T-helper 17 cell (primary cell): ENCODE results near the gene OR2D3. TPM values are rescaled to one million over a fixed set of nuclear protein-coding genes. Genes with fewer than 3 reads are reported as not detected.
"Not testable (repeated sequence)": the region's sequence is repeated elsewhere in the genome, so short reads cannot be mapped to it uniquely, and the experiment has no call there.

Experiments
- ATAC-seq: fragments of 150-1000 bp; cut with Tn5 transposase; 2 replicates; pipeline ENCODE4 v1.10.0; 2021; ENCODE audit warnings: mild to moderate bottlenecking, moderate library complexity
- DNase-seq, 3 donors: peaks; one replicate each; pipeline versions ENCODE4 v3.0.0 to v3.0.0-alpha.2; 2020 to 2021
- H3K9me3 ChIP-seq: one replicate; pipeline ENCODE4 v1.7.0; 2013; ENCODE audit warnings: low read length, mild to moderate bottlenecking; ENCODE audit not compliant: control insufficient read depth, poor library complexity, severe bottlenecking
- H3K27ac Mint-ChIP-seq: one replicate; pipeline ENCODE4 v1.8.0; 2022; ENCODE audit warnings: mild to moderate bottlenecking, moderate library complexity, mixed read lengths
- H3K27me3 Mint-ChIP-seq: one replicate; pipeline ENCODE4 v1.8.0; 2022; ENCODE audit warnings: mixed read lengths
- H3K36me3 Mint-ChIP-seq: one replicate; pipeline ENCODE4 v1.8.0; 2022; ENCODE audit warnings: low read depth, mixed read lengths
- H3K4me1 Mint-ChIP-seq: one replicate; pipeline ENCODE4 v1.8.0; 2022; ENCODE audit warnings: mild to moderate bottlenecking, mixed read lengths
- H3K4me3 Mint-ChIP-seq: one replicate; pipeline ENCODE4 v1.8.0; 2022; ENCODE audit warnings: mild to moderate bottlenecking, moderate library complexity, mixed read lengths
- total RNA-seq, 4 donors: library from RNA in 2 of 4; stranded (reverse) in 2 of 4; gene quantifications; one replicate each; pipeline ENCODE4 v1.2.3 and lab custom pipeline; 2022 to 2026

Gene OR2D3
- total RNA-seq, 2 donors from 2014 or later = not detected

DNA sequence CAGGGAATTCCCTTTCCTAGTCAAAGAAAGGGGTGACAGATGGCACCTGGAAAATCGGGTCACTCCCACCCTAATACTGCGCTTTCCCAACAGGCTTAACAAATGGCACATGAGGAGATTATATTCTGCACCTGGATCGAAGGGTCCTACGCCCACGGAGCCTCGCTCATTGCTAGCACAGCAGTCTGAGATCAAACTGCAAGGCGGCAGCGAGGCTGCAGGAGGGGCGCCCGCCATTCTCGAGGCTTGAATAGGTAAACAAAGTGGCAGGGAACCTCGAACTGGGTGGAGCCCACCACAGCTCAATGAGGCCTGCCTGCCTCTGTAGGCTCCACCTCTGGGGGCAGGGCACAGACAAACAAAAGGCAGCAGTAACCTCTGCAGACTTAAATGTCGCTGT is 16.0 kb upstream of the OR2D3 start:
- H3K36me3 Mint-ChIP-seq, H3K4me3 Mint-ChIP-seq, H3K9me3 ChIP-seq, ATAC-seq, H3K27ac Mint-ChIP-seq, DNase-seq, H3K4me1 Mint-ChIP-seq: not testable (repeated sequence)
- H3K27me3 Mint-ChIP-seq = peaks cover 11% of the 10 kb centered on the region

DNA sequence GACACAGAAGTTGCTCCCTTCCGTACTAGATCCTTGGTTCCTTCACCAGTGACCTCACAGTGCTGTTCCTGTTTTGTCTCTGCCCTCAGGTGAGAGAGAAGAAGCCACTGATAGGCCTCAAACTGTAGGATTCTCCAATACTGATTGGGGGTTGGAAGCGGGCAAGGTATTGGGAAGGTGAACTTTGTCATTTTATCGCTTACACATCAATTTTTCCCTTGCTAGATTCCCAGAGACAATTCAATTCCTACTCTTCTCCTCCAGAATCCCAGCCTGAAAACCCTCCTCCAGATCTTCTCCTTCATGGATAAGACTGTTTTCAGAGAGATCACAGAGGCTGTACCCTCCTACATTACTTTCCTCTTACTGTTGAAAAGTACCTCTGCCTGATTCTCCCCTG is 9.4 kb upstream of the OR2D3 start:
- H3K27ac Mint-ChIP-seq = no peak overlapping the region
- no peaks in the 10 kb centered on the region for H3K27me3 Mint-ChIP-seq
- H3K36me3 Mint-ChIP-seq = no peaks in the 10 kb centered on the region
- ATAC-seq = no peak
- no peaks in the 10 kb centered on the region for H3K9me3 ChIP-seq
- no peaks in the 10 kb centered on the region for H3K4me1 Mint-ChIP-seq
- H3K4me3 Mint-ChIP-seq = no peak overlapping the region
- DNase-seq = no peak

DNA sequence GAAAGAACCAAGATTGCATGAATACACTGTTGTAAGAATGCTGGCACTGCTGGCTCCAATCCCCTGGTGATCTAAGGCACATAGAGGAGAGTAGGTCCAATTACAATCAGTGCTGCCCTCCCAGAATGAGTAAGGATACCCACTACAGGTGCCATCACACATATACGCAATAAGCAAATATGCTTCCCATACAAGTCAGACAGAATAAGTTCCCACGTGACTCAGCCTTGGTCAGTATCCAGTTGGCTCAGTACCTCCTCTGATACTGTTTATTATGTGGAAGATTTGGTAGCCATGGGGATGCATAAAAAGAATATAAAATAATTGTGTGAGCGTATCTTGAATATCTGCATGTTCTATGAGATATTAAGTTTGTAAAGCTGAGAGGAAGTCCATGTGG is 8.9 kb upstream of the OR2D3 start:
- Mint-ChIP-seq H3K27ac (no peak overlapping the region), H3K4me1 (no peaks in the 10 kb centered on the region), H3K36me3 (no peaks in the 10 kb centered on the region), H3K27me3 (no peaks in the 10 kb centered on the region), H3K4me3 (no peak overlapping the region)
- DNase-seq (no peak), ATAC-seq (no peak)
- H3K9me3 ChIP-seq = no peaks in the 10 kb centered on the region

DNA sequence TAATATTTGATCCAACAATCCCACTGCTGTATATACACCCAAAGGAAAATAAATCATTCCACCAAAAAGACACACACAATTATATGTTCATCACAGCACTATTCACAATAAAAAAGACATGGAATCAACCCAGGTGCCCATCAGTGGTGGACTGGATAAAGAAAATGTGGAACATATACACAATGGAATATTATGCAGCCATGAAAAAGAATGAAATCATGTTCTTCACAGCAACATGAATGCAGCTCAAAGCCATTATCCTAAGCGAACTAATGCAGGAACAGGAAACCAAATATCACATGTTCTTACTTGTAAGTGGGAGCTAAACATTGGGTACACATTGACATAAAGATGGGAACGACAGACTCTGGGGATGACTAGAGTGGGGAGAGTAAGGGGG is 1.1 kb upstream of the OR2D3 start:
- Mint-ChIP-seq H3K27ac (no peak overlapping the region), H3K27me3 (peaks cover 45% of the 10 kb centered on the region), H3K36me3 (no peaks in the 10 kb centered on the region), H3K4me3 (no peak overlapping the region), H3K4me1 (no peaks in the 10 kb centered on the region)
- DNase-seq (no peak), ATAC-seq (no peak)
- no peaks in the 10 kb centered on the region for H3K9me3 ChIP-seq

DNA sequence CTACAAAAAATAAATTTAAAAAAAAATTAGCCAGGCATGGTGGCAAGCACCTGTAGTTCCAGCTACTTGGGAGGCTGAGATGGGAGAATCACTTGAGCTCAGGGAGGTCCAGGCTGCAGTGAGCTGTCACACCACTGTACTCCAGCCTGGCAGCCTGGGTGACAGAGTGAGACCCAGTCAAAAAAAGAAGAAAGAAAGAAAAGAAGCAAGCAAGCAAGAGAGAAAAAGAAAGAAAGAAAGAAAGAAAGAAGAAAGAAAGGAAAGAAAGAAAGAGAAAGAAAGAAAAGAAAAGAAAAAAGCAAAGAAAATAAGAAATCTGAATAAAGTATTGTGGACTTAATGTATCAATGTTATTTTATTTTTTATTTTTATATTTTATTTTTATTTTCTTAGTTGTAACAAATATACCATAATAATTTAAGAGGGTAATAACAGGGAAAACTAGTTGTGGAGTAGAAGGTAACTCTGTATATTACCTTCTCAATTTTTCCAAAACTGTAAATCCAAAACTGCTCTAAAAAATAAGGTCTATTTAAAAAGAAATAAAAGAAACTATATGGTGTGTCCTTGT is 4.3 kb downstream of the OR2D3 start:
- ATAC-seq (no peak), DNase-seq (no peak)
- H3K9me3 ChIP-seq = no peaks in the 10 kb centered on the region
- Mint-ChIP-seq H3K27ac (no peak overlapping the region), H3K4me1 (peaks cover 19% of the 10 kb centered on the region), H3K4me3 (no peak overlapping the region), H3K36me3 (peaks cover 3% of the 10 kb centered on the region), H3K27me3 (peaks cover 78% of the 10 kb centered on the region)

DNA sequence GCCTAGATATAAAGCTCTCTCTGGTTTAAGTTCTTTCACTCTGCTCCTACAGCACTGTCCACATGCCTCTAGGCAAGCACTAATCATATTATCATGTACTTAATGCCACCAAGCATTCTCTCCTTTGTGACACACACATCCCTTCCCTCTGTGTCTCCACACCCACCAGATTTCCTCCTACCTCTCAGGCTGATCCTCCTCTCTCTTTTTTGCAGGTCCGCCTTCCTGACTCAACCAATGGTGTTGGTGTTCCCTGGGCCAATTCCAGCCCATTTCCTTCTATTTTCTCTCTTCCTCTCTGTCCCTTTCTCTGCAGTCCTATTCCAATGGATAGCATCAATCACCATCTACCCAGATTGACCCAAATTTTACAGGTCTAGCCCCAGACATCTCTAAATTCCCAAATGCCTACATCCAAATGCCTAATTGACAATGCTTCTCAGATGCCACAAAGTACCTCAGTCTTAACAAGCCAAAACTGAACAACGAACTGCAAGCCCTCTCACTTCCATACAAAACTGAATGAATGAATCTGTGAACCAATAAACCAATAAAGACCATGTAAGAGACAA is 4.9 kb downstream of the OR2D3 start:
- ATAC-seq (no peak), DNase-seq (no peak)
- no peak overlapping the region for H3K27ac Mint-ChIP-seq
- no peaks in the 10 kb centered on the region for H3K9me3 ChIP-seq
- H3K4me3 Mint-ChIP-seq = peak overlapping the region; percentile 93
- peaks cover 4% of the 10 kb centered on the region for H3K36me3 Mint-ChIP-seq
- peaks cover 84% of the 10 kb centered on the region for H3K27me3 Mint-ChIP-seq
- H3K4me1 Mint-ChIP-seq = peaks cover 19% of the 10 kb centered on the region

DNA sequence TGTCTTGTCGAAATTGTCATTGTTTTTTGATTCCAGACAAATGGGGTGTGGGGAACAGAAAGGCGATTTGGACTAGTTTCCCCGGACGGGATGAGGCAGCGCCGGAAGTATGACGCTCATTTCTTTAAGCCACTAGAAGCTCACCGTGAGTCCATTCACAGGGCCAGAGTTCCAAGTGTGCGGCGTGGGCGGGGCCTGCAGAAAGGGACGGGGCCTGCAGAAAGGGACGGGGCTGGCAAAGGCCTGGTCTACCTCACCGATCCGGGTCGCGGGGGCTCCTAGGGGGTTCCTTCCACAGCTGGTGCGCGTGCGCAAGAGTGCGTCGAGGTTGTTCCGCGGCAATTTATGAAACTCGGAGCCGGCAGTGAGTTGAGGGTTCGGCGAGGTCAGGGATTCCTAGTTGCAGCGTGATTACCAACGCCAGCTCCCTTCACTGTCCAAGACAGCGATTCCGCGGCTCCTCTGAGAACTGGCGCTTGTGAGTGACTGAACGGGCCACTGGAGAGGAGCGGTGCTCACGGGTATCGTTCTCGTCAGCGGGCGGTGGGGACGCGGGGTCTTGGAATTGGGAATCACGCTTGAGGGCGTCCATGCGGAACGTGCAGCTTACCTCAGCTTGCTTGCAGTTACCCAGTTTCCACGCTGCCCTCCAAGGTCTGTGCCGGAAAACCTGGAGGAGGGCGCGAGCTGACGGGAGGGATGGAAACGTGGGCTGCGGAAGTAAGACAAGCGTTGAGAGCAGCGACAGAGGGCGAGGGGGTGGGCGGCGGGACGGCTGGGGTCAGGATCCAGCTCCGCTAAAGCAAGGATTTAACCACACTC is 5.6 kb downstream of the OR2D3 start, which contains the start of gene ZNF215:
Gene ZNF215, plus strand, starts transcription at position 219 of the 822 bp plus-strand sequence. CDS start 5,847 bp downstream, outside the sequence.
- ATAC-seq (peak; percentile 36), DNase-seq (no peak)

DNA sequence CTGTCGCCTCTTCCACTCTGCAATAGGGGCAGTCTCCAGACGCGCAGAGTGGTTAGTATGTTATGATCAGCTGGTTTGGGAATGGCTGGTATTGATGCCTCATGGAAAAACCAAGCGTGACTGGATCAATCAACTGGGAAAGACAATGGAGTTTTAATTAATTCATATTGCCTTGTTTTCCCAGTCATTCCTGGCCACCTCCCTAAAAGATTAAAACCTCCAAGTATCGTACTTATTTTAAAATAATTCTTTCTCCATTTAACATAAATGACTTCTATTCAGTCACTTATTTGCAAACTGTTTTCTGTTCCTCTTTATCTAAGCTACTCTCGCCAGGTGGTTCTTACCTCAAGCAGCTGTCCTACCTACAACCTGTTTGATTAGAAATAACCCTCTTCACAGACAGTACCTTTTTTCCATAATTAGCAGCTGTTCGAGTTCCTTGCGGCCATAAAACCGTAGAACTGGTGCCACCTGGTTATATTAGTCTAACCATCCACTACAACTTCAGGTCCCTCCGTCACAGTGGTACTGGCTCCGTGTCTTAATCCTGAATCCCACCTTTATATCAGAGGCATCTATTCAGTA is 6.3 kb downstream of the OR2D3 start:
- H3K4me3 Mint-ChIP-seq = peak overlapping the region; percentile 93
- ATAC-seq (no peak), DNase-seq (no peak)
- peaks cover 82% of the 10 kb centered on the region for H3K27me3 Mint-ChIP-seq
- H3K27ac Mint-ChIP-seq = no peak overlapping the region
- H3K9me3 ChIP-seq = no peaks in the 10 kb centered on the region
- H3K4me1 Mint-ChIP-seq = peaks cover 19% of the 10 kb centered on the region
- H3K36me3 Mint-ChIP-seq = peaks cover 4% of the 10 kb centered on the region

More for the DNA sequence above, 5.6 kb downstream of the OR2D3 start, which contains the start of gene ZNF215:
- H3K27me3 Mint-ChIP-seq = peaks cover 84% of the 10 kb centered on the region
- H3K4me3 Mint-ChIP-seq = peak within 1 kb of the TSS; percentile 93
- H3K4me1 Mint-ChIP-seq = peaks cover 19% of the 10 kb centered on the region
- no peak within 1 kb of the TSS for H3K27ac Mint-ChIP-seq
- peaks cover 4% of the 10 kb centered on the region for H3K36me3 Mint-ChIP-seq
- no peaks in the 10 kb centered on the region for H3K9me3 ChIP-seq

DNA sequence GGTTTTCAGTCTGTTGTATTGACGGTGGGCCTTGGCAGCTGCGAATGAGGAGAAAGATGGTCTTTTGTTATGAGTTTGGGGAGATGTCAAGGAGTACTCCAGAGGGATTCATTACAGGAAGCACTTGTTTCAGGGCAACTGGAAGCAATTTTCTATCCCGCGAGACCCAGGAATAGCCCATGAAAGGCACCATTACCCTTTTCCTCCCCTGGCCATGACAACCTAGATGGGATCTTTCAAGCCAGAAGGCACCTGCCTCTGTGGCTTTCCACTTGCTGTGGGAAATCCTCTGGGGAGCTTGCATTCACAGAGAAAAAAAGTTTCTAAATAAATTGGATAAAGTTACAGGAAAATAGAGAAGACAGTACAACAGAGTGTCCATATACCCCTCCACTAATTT is 8.1 kb downstream of the OR2D3 start:
- ATAC-seq (no peak), DNase-seq (no peak)
- no peaks in the 10 kb centered on the region for H3K9me3 ChIP-seq
- peaks cover 19% of the 10 kb centered on the region for H3K4me1 Mint-ChIP-seq
- peaks cover 82% of the 10 kb centered on the region for H3K27me3 Mint-ChIP-seq
- H3K4me3 Mint-ChIP-seq = no peak overlapping the region
- H3K36me3 Mint-ChIP-seq = peaks cover 4% of the 10 kb centered on the region
- no peak overlapping the region for H3K27ac Mint-ChIP-seq

DNA sequence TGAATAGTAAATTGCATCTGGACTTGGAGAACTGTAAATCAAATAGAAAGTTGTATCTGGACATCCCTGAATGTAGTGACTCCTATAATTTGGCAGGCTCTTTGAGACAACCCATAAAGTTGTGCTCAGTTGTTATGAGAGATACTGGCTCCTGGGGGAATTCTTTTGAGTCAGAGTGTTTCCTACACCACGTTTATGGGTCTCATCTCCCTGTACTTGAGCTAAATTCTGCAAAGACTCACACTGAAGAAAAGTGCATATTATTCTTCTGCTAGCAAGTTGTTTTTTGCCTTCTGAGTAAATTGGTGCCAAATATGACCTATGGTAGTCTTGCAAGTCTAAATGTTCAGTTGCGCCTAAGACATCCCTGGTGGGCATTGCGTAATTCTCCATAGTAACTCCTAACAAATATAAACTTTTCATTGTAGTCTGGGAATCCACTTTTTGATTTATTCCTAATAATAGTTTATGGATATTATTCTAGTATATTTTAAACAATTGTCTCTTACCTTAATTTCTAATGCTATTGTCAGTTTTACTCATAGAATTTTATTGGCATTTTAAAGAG is 10.4 kb downstream of the OR2D3 start:
- no peaks in the 10 kb centered on the region for H3K9me3 ChIP-seq
- peaks cover 2% of the 10 kb centered on the region for H3K36me3 Mint-ChIP-seq
- no peak for ATAC-seq
- H3K4me1 Mint-ChIP-seq = peaks cover 14% of the 10 kb centered on the region
- no peak overlapping the region for H3K27ac Mint-ChIP-seq
- no peak for DNase-seq
- peaks cover 85% of the 10 kb centered on the region for H3K27me3 Mint-ChIP-seq
- H3K4me3 Mint-ChIP-seq = no peak overlapping the region

DNA sequence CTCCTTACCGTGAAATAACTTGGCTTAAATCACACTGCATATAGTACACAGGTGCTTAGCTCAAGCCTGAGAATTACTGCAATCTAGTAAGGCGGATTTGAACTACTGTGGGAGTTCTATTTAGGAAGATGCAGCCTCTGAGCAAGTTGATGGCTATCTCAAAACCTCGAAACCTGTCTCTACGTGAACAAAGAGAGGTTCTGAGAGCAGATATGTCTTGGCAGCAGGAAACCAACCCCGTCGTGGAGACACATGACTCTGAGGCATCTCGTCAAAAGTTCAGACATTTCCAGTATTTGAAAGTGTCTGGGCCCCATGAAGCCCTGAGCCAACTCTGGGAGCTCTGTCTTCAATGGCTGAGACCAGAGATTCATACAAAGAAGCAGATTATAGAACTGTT is 11.3 kb downstream of the OR2D3 start:
- H3K4me1 Mint-ChIP-seq = peaks cover 10% of the 10 kb centered on the region
- no peak for DNase-seq
- ATAC-seq = no peak
- H3K9me3 ChIP-seq = no peaks in the 10 kb centered on the region
- H3K36me3 Mint-ChIP-seq = peaks cover 2% of the 10 kb centered on the region
- peaks cover 82% of the 10 kb centered on the region for H3K27me3 Mint-ChIP-seq
- no peak overlapping the region for H3K4me3 Mint-ChIP-seq
- no peak overlapping the region for H3K27ac Mint-ChIP-seq

DNA sequence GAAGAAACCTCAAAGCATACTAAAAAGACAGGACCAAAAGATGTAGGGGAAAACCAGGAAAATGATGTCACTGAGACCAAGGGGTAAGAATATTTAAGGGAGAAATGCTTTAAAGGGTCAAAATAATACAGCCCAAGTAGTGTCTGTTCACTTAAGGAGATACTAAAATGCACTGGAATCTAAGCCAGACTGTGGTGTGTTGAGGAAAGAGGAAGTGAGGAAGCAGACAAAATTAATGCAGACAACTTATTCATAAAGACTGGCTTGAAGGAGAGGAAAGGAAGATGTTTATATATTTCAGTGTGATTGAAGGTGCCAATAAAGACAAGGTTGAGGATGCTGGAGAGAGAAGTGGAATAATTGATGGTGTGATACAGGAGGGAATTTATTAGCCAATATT is 21.2 kb downstream of the OR2D3 start:
- no peak overlapping the region for H3K4me3 Mint-ChIP-seq
- H3K4me1 Mint-ChIP-seq = no peaks in the 10 kb centered on the region
- no peak overlapping the region for H3K27ac Mint-ChIP-seq
- H3K9me3 ChIP-seq = no peaks in the 10 kb centered on the region
- ATAC-seq = no peak
- H3K27me3 Mint-ChIP-seq = no peaks in the 10 kb centered on the region
- no peak for DNase-seq
- H3K36me3 Mint-ChIP-seq = peaks cover 2% of the 10 kb centered on the region

DNA sequence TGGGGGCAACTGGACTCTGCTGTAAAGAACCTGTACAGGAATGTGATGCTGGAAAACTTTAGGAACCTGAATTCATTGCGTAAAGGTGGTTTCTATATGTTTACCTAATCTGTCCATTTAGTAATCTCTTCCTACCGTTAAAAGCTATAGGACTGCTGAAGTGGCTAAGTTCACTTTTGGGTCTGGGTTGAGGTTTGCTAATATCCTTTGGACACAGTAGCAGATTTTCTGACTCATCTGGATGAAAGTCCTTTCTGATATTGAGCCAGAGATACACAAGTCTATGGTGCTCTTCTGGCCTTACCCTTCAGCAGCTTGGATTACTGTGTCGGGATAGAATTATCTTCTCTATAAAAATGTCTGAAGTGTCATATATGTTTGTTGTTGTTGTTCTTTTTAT is 22.3 kb downstream of the OR2D3 start:
- Mint-ChIP-seq H3K4me3 (no peak overlapping the region), H3K36me3 (peaks cover 2% of the 10 kb centered on the region), H3K4me1 (no peaks in the 10 kb centered on the region), H3K27ac (no peak overlapping the region), H3K27me3 (peaks cover 3% of the 10 kb centered on the region)
- DNase-seq (no peak), ATAC-seq (no peak)
- no peaks in the 10 kb centered on the region for H3K9me3 ChIP-seq
